Measurements from ENCODE around the gene UCKL1.

Gene UCKL1

GRCh38 chr20:63893999-63894357 is 62.2 kb downstream of the UCKL1 start:
- TF ChIP-seq CTCF (IDR thresholded peaks at IDR 0.05), result no peak

GRCh38 chr20:63892402-63892801 is 63.8 kb downstream of the UCKL1 start:
- no peak for TF ChIP-seq CTCF (IDR thresholded peaks at IDR 0.05)

DNA sequence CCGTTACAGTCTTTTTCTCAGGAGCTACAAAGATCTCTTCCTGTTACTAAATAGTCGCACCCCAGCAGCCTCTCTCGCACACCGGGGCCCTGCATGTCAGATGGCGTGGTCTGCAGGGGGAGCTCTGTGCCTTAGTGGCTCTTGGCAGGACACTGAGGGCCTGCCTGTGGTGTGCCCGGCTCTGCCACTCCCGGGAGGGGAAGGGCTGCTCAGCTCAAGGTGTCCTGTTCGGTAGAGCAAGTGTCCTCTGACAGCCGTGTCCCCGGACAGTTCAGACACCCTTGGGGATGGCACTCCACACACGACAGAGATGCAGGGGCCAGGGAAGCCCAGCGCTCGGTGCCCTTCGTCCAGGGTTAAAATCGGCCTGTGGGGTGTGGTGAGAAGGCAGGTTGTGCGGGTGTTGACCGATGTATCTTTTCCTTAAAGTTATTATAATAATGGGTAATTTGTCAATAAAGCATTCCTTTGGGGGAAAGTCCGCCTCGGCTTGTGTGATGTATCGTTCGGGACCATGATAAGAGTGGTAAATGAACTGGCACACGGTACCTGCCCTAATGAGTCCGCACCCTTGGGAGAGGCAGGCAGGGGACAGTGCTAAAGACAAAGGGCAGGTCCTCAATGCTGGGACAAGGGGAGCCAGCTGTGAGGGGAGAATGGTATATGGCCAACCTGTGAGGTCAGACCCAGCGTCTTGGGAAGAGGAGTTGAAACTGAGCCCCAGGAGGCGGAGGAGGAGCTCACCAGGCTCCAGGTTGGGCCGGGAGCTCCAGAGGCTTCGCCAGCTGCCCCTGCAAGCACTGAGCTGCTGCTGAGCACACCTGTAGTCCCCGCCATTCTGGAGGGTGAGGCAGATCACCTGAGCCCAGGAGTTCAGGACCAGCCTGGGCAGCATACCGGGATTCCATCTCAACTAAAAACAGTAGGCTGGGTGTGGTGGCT is 64.9 kb downstream of the UCKL1 start:
- no peak for TF ChIP-seq CTCF (IDR thresholded peaks at IDR 0.05)

DNA sequence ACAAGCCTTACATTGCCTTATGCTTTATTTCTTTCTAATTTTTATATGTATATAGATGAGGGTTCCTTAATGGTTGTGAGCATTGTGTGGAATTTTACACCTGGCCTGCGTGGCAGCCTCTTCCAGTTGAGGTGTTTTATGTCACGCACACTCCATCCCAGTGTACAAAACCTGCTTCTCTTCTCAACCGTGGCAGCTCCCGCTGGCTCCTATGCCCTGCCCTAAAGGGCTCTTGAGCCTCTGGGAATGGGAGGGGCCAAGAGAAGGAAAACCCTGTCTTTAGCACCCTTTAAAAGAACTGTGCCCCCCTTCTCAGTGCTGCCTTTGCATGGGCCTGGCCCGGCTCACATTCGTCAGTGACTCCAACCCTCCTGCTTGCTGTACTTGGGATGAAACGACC is 65.6 kb downstream of the UCKL1 start:
- TF ChIP-seq CTCF (IDR thresholded peaks at IDR 0.05), result no peak

DNA sequence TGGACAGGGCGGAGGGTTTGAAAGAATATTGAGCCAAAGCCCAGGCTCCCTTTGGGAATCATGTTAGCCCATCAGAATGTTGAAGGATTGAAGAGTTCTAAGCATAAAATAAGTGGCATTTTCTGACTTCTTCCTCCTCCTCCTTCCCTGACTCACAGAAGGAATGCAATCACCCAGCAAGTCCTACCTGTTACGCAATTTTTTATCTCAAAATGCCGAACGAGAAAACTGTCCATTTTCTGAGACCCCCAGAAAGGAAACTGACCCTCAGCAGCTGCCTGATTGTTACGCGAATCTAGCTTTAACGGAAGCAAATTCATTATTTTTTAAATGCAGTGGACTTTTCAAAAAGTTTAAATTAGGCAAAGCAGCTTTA is 66.0 kb downstream of the UCKL1 start:
- no peak for TF ChIP-seq CTCF (IDR thresholded peaks at IDR 0.05)
